AG09319 (cell line): ENCODE results near the gene IL9R.
"Not testable (repeated sequence)": the region's sequence is repeated elsewhere in the genome, so short reads cannot be mapped to it uniquely, and the experiment has no call there.

Experiments
- DNase-seq: peaks from one replicate; pipeline ENCODE4 v3.0.0-alpha.2; 2010; ENCODE audit warnings: low read depth; ENCODE audit errors: extremely low read depth
- CTCF ChIP-seq: IDR thresholded peaks from 2 replicates; pipeline ENCODE4 v1.5.1; 2011; ENCODE audit warnings: low read depth, mild to moderate bottlenecking, inconsistent platforms, low read length, moderate library complexity

Gene IL9R

DNA sequence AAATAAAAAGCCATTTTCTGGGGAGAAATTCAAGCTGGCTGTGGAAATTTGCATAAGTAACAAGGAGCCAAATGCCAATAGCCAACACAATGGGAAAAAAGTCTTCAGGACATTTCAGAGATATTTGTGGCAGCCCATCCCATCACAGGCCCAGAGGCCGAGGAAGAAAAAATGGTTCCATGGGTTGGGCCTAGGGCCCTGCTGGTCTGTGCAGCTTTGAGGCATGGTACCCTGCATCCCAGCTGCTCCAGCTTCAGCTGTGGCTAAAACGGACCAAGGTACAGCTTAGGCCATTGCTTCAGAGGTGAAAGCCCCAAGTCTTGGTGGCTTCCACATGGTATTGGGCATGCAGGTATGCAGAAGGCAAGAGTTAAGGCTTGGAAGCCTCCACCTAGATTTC lies 14.2 kb upstream of the IL9R start:
- DNase-seq = no peak
- TF ChIP-seq CTCF = no peak

- no peak for DNase-seq
- TF ChIP-seq CTCF = no peak
Observed at GRCh38 chrX:155985208-155985607, 12.3 kb upstream of the IL9R start.

GRCh38 chrX:155986995-155987394 lies 10.5 kb upstream of the IL9R start:
- DNase-seq = not testable (repeated sequence)

- DNase-seq = no peak
- TF ChIP-seq CTCF = no peak
Observed at GRCh38 chrX:155988859-155989258, 8.6 kb upstream of the IL9R start.

DNA sequence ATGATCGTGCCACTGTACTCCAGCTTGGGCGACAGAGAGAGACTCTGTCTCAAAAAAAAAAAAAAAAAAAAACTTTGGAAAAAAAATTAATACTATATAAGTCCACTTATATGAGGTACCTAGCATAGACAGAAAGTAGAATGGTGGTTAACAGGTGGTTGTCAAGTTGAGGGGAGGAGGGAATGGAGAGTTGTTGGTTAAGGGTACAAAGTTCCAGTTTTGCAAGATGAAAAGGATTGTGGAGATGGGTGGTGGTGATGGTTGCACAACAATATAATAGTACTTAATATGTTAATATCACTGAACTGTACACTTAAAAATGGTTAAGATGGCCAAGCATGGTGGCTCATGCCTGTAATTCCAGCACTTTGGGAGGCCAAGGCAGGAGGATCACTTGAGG lies 4.1 kb upstream of the IL9R start:
- no peak for DNase-seq
- TF ChIP-seq CTCF = no peak

DNA sequence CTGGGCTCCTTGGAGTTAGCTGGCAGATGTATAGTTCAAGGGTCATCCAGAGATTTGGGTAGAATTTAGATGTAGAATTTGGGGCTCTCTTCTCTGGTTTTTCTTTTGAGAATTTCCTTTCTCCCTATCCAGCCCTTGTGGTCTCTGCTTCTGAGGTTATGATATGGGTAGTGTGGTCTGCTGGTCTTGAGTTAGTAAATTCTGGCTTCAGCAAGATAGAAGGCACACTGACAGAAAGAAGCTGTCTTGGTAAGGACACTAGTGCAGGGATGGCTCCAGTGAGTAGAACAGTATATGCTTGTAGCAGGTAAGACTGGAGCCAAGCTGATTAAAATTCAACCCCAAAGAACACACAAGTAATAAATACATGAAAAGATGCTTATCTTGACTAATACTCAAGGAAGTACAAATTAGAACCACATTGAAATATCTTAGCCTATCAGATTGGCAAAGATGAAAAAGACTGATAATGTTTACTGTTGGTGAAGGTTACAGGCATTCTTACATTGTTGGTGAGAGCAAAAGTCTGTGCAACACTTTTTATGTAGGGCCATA lies 2.1 kb upstream of the IL9R start:
- no peak for TF ChIP-seq CTCF
- DNase-seq = no peak

- TF ChIP-seq CTCF = no peak
Observed at GRCh38 chrX:155998116-155998515, 620 bp downstream of the IL9R start.

DNA sequence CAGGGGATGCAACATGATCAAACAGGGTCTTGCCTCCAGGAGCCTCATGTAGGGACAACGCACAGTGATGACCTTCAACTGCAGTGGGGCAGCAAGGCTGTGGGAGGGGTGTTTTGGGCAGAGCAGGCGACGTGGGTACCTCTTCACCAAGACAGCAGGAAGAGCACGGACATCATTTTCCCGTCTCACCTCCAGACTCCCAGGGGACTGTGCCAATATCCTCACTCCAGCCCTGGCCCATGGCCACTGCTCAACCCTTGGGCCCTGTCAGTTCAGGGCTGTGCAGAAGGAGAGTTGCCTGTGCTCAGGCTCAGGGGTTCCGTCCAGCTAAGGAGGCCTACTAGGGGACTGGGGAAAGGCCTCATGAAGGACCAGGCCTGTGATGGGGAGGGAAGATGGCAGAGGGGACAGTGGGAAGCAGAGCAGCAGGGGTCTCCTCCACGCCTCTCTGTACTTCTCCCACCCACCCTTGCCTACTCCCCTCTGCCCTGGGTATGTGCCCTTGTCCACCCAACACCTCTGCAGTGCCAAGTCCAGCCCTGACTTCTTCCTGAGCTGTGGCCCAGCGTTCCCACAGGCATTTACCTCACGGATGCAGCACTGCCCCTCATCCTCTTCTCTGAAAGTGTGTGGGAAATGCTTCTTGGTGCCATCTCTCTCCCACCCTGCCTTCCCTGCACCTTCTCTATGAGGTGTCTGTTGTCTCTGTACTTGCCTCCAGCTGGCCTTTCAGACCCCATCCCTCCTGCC lies 1.4 kb downstream of the IL9R start:
- DNase-seq = no peak
- no peak for TF ChIP-seq CTCF

More at GRCh38 chrX:155998116-155998515, 620 bp downstream of the IL9R start:
- no peak for DNase-seq

DNA sequence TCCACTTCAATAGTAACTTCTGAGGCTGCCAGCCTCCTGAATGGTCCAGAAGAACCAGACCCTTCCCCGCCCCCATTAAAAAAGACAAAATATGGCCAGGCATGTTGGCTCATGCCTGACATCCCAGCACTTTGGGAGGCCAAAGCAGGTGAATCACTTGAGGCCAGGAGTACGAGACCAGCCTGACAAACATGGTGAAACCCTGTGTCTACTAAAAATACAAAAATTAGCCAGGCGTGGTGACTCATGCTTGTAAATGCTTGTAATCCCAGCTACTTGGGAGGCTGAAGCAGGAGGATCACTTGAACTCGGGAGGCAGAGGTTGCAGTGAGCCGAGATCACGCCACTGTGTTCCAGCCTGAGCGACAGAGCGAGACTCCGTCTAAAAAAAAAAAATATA lies 2.3 kb downstream of the IL9R start:
- DNase-seq = not testable (repeated sequence)
